HEK293 (cell line): ENCODE measurements around the gene NRN1L.

Experiments
- CTCF ChIA-PET: fragments of 350-600 bp; formaldehyde crosslinking; extraction: SDS; loops from one replicate; lab custom pipeline; 2021; ENCODE audit warnings: antibody characterized with exemption; lab: Yijun Ruan, JAX
- POLR2A ChIA-PET: fragments of 300-600 bp; formaldehyde crosslinking; extraction: SDS; loops from one replicate; lab custom pipeline; 2020; ENCODE audit warnings: antibody characterized with exemption, inconsistent platforms; lab: Yijun Ruan, JAX
- H3K27ac ChIP-seq: fragments of 200-500 bp; sonication (Bioruptor generic); 2 replicates; pipeline ENCODE4 v1.5.1; 2014; ENCODE audit warnings: low read depth, low read length, control low read depth, inconsistent platforms; ENCODE audit errors: extremely low read depth
- H3K36me3 ChIP-seq, 2 experiments: fragments of 200-500 bp in 1 of 2; sonication (Bioruptor generic) in 1 of 2; 1 replicate in 1 of 2; 2 replicates in 1 of 2; pipeline ENCODE4 v1.5.1; 2014 to 2017; ENCODE audit warnings: inconsistent platforms in 2 of 2, low read length in 2 of 2; ENCODE audit not compliant: control insufficient read depth in 2 of 2, insufficient read depth in 1 of 2
- H3K4me1 ChIP-seq: fragments of 200-500 bp; sonication (Bioruptor generic); 2 replicates; pipeline ENCODE4 v1.5.1; 2014; ENCODE audit warnings: mild to moderate bottlenecking, low read length, inconsistent platforms; ENCODE audit not compliant: control insufficient read depth, insufficient read depth
- H3K4me3 ChIP-seq: 2 replicates; pipeline ENCODE4 v1.5.1; 2011; ENCODE audit warnings: low read depth, mild to moderate bottlenecking, control low read depth, low read length, moderate library complexity
- H3K9me3 ChIP-seq: fragments of 200-500 bp; sonication (Bioruptor generic); 2 replicates; pipeline ENCODE4 v1.5.1; 2014; ENCODE audit warnings: low read depth, low read length, inconsistent platforms; ENCODE audit not compliant: control insufficient read depth, insufficient read depth
- HOXD13 ChIP-seq: sonication (generic); formaldehyde crosslinking; IDR thresholded peaks from 2 replicates; pipeline ENCODE4 v1.8.0; 2022; ENCODE audit warnings: missing genetic modification reagents, borderline replicate concordance
- KLF17 ChIP-seq: fragments of 450-650 bp; formaldehyde crosslinking; IDR thresholded peaks from 2 replicates; pipeline ENCODE4 v1.5.1; 2016; ENCODE audit warnings: missing biosample characterization, missing genetic modification characterization
- PATZ1 ChIP-seq: fragments of 450-650 bp; formaldehyde crosslinking; IDR thresholded peaks from 2 replicates; pipeline ENCODE4 v1.5.1; 2016; ENCODE audit warnings: missing biosample characterization, missing genetic modification characterization
- PBX3 ChIP-seq: sonication (generic); formaldehyde crosslinking; IDR thresholded peaks from 2 replicates; pipeline ENCODE4 v1.8.1; 2022; ENCODE audit warnings: mild to moderate bottlenecking, moderate library complexity, missing genetic modification reagents
- PRDM6 ChIP-seq: fragments of 450-650 bp; formaldehyde crosslinking; IDR thresholded peaks from 2 replicates; pipeline ENCODE4 v1.5.1; 2017; ENCODE audit warnings: missing biosample characterization, missing genetic modification characterization
- REST ChIP-seq: fragments of 450-650 bp; formaldehyde crosslinking; IDR thresholded peaks from 2 replicates; pipeline ENCODE4 v1.5.1; 2016; ENCODE audit warnings: missing biosample characterization, missing genetic modification characterization
- TSHZ1 ChIP-seq: fragments of 450-650 bp; formaldehyde crosslinking; IDR thresholded peaks from 2 replicates; pipeline ENCODE4 v1.5.1; 2016; ENCODE audit warnings: missing biosample characterization, missing genetic modification characterization, borderline replicate concordance
- ZBTB17 ChIP-seq: fragments of 450-650 bp; formaldehyde crosslinking; IDR thresholded peaks from 2 replicates; pipeline ENCODE4 v1.5.1; 2016; ENCODE audit warnings: missing biosample characterization, missing genetic modification characterization
- ZNF121 ChIP-seq: fragments of 450-650 bp; formaldehyde crosslinking; IDR thresholded peaks from 2 replicates; pipeline ENCODE4 v1.5.1; 2016; ENCODE audit warnings: missing biosample characterization, missing genetic modification characterization
- ZNF416 ChIP-seq: fragments of 450-650 bp; formaldehyde crosslinking; IDR thresholded peaks from 2 replicates; pipeline ENCODE4 v1.5.1; 2016; ENCODE audit warnings: missing biosample characterization, missing genetic modification characterization
- ZNF580 ChIP-seq: fragments of 450-650 bp; formaldehyde crosslinking; IDR thresholded peaks from 2 replicates; pipeline ENCODE4 v1.5.1; 2016; ENCODE audit warnings: missing biosample characterization, missing genetic modification characterization
- ZNF692 ChIP-seq: fragments of 450-650 bp; formaldehyde crosslinking; IDR thresholded peaks from 2 replicates; pipeline ENCODE4 v1.5.1; 2016; ENCODE audit warnings: missing biosample characterization, missing genetic modification characterization
- ZSCAN18 ChIP-seq: fragments of 450-650 bp; formaldehyde crosslinking; IDR thresholded peaks from 2 replicates; pipeline ENCODE4 v1.5.1; 2016; ENCODE audit warnings: missing biosample characterization, missing genetic modification characterization

The NRN1L gene

GRCh38 chr16:67892899-67893742 is 8.4 kb downstream of the NRN1L start, which contains the start of gene PSKH1 (continued):
- TF ChIP-seq PRDM6 (no peak), ZNF416 (tag by site-specific recombination) (no peak), ZNF692 (tag by site-specific recombination) (no peak), PBX3 (CRISPR knock-in tag) (peak; percentile 78; the same call in 1 of the 2 replicates), HOXD13 (CRISPR knock-in tag) (no peak), PATZ1 (tag by site-specific recombination) (no peak), ZNF121 (tag by site-specific recombination) (no peak), KLF17 (tag by site-specific recombination) (no peak), ZNF580 (tag by site-specific recombination) (no peak), ZBTB17 (no peak)
- TF ChIP-seq, all 188 proteins: peak for 33

- CTCF ChIA-PET: interaction anchor here (0.6 to 3.2 kb wide), 3 partner anchors 34 to 376 kb away, joined by 3 to 10 read pairs (median 4); no protein-coding TSS in a partner anchor
- TF ChIP-seq ZSCAN18 (tag by site-specific recombination): no peak
- TF ChIP-seq REST (tag by site-specific recombination): 0 out of 2 replicates have a peak, but pooled peaks have one; percentile 6
- TF ChIP-seq TSHZ1 (tag by site-specific recombination): no peak
- Histone ChIP-seq H3K4me3 (peak overlapping the region; percentile 82), H3K9me3 (no peaks in the 10 kb centered on the region), H3K36me3 (peaks cover 0 to 3% of the 10 kb centered on the region in 2 experiments; a peak in 2 of 3 replicates), H3K27ac (peak overlapping the region; percentile 85), H3K4me1 (peaks cover 4% of the 10 kb centered on the region)
- POLR2A ChIA-PET: interaction anchor here (1.1 to 1.4 kb wide), 2 partner anchors 24 to 87 kb away, joined by 4 read pairs; partner anchors contain the start of genes RANBP10 and TSNAXIP1
Observed at GRCh38 chr16:67893743-67894399, 9.2 kb downstream of the NRN1L start.
